ENCODE measurements around the gene PGM5. TPM values are rescaled to one million over a fixed set of nuclear protein-coding genes. Genes with fewer than 3 reads are reported as not detected.
A peak's percentile ranks its signal among the peaks of the same experiment; 100 is the strongest.

PGM5 gene
- total and polyA plus RNA-seq, 12 donors: 27.3 to 244 (median 121) TPM

DNA sequence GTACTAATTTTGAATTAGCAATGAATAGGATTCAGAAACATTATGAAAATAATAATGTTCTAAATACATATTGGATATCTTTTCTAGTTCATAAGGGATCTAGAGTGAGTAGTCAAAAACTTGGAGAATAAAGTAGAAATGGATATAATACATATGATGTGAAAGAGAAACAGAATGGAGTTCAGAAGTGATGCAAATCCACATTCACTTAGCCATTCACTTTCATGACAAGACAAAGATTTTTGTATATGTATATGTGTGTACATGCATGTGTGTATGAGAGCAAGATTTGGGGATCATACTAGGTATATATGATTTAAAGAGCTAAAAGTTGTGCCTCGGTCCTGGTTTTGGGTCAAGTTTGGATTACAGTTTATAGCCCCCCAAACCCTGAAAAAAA is 150.1 kb downstream of the PGM5 start:
- TF ChIP-seq POLR2A (IDR thresholded peaks at IDR 0.05): no peak
- TF ChIP-seq, protein P1, sequence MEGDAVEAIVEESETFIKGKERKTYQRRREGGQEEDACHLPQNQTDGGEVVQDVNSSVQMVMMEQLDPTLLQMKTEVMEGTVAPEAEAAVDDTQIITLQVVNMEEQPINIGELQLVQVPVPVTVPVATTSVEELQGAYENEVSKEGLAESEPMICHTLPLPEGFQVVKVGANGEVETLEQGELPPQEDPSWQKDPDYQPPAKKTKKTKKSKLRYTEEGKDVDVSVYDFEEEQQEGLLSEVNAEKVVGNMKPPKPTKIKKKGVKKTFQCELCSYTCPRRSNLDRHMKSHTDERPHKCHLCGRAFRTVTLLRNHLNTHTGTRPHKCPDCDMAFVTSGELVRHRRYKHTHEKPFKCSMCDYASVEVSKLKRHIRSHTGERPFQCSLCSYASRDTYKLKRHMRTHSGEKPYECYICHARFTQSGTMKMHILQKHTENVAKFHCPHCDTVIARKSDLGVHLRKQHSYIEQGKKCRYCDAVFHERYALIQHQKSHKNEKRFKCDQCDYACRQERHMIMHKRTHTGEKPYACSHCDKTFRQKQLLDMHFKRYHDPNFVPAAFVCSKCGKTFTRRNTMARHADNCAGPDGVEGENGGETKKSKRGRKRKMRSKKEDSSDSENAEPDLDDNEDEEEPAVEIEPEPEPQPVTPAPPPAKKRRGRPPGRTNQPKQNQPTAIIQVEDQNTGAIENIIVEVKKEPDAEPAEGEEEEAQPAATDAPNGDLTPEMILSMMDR (IDR thresholded peaks at IDR 0.05): no peak
- WGBS, 4 donors: 94 to 100% (median 96%) methylated on average over 1 of the region's 1 CpG
- intact Hi-C loops (cut with DNase I): no loop called here
- Histone ChIP-seq H3K9me3 (replicated peaks in 1 of 3) (no peaks in the 10 kb centered on the region), H3K36me3 (replicated peaks in 1 of 2) (no peaks in the 10 kb centered on the region), H3K27ac (peak overlapping the region in 2 of 5 donors; percentile 20 to 64), H3K27me3 (no peaks in the 10 kb centered on the region), H3K4me1 (replicated peaks in 1 of 2) (peaks cover 6 to 26% of the 10 kb centered on the region in 2 donors), H3K4me3 (no peak overlapping the region)
- no peak for DNase-seq

- TF ChIP-seq, protein P1 (IDR thresholded peaks at IDR 0.05): peak; percentile 59 to 86 (median 72)
- no peak for TF ChIP-seq POLR2A (IDR thresholded peaks at IDR 0.05)
- Histone ChIP-seq H3K27ac (peak overlapping the region in 1 of 5 donors; percentile 20), H3K4me1 (replicated peaks in 1 of 2) (peaks cover 6 to 21% of the 10 kb centered on the region in 2 donors), H3K9me3 (replicated peaks in 1 of 3) (no peaks in the 10 kb centered on the region), H3K36me3 (replicated peaks in 1 of 2) (no peaks in the 10 kb centered on the region), H3K27me3 (no peaks in the 10 kb centered on the region), H3K4me3 (no peak overlapping the region)
- intact Hi-C loops (cut with DNase I): no loop called here
- DNase-seq: no peak
- WGBS, 4 donors: 56 to 64% (median 59%) methylated on average over 7 of the region's 7 CpGs
These were observed 150.9 kb downstream of the PGM5 start for GRCh38 chr9:68507130-68507805.

GRCh38 chr9:68507806-68508145 is 151.4 kb downstream of the PGM5 start:
- no peak for TF ChIP-seq POLR2A (IDR thresholded peaks at IDR 0.05)
- TF ChIP-seq, protein P1 (IDR thresholded peaks at IDR 0.05): no peak
- Histone ChIP-seq H3K27me3 (no peaks in the 10 kb centered on the region), H3K36me3 (replicated peaks in 1 of 2) (no peaks in the 10 kb centered on the region), H3K4me1 (replicated peaks in 1 of 2) (peaks cover 6 to 21% of the 10 kb centered on the region in 2 donors), H3K4me3 (no peak overlapping the region), H3K27ac (no peak overlapping the region), H3K9me3 (replicated peaks in 1 of 3) (no peaks in the 10 kb centered on the region)
- DNase-seq: no peak
- intact Hi-C loops (cut with DNase I): no loop called here
- WGBS, 4 donors: 66 to 89% (median 75%) methylated on average over 2 of the region's 2 CpGs

DNA sequence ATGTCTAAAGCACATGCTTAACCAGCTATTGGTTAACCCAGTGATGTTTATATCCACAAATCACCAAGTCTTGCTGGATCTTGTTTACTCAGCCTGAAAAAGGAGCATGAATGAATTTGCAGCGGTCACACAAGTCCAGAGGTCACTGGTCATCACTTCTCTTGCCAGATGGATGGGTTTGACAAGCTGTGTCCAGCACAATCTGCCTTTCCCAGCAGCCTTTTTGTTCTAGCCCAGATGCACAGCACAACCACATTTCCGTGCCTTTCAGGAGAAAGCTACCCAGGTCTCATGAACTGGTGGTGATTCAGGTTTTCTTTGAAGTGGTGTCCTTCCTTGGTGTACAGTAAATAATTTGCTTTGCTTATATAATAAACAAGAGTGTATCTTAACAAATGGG is 152.1 kb downstream of the PGM5 start:
- intact Hi-C loops (cut with DNase I): no loop called here
- TF ChIP-seq, protein P1 (IDR thresholded peaks at IDR 0.05): no peak
- no peak for TF ChIP-seq POLR2A (IDR thresholded peaks at IDR 0.05)
- Histone ChIP-seq H3K27me3 (no peaks in the 10 kb centered on the region), H3K27ac (peak overlapping the region in 1 of 5 donors; percentile 29), H3K4me1 (replicated peaks in 1 of 2) (peaks cover 6 to 21% of the 10 kb centered on the region in 2 donors), H3K9me3 (replicated peaks in 1 of 3) (no peaks in the 10 kb centered on the region), H3K36me3 (replicated peaks in 1 of 2) (no peaks in the 10 kb centered on the region), H3K4me3 (no peak overlapping the region)
- 67 to 81% (median 73%) methylated on average over 2 of the region's 2 CpGs for WGBS, 4 donors
- DNase-seq: no peak
